ENCODE data around the gene TAAR6. TPM values are rescaled to one million over a fixed set of nuclear protein-coding genes. Genes with fewer than 3 reads are reported as not detected.

Gene TAAR6
- total and polyA plus RNA-seq, 2 of the 8 experiments (the other 6 are each of a cell fraction or from before 2014, with no cell fraction given) = 0.06 TPM; not detected in 1

GRCh38 chr6:132569170-132569569 is 952 bp upstream of the TAAR6 start:
- peak overlapping the region in 1 of 2 experiments; percentile 1; a peak in 1 of 4 replicates for H3K4me2 ChIP-seq (ENCODE audit: insufficient read depth in 1 of 2, low read depth in 2 of 2, low read length in 2 of 2)
- FAIRE-seq (no peak), DNase-seq (ENCODE audit: low read depth in 1 of 2, low spot score in 2 of 2) (no peak)
- H2BK5ac ChIP-seq (ENCODE audit: low read depth, low read length) = no peak overlapping the region
- H3K23ac ChIP-seq (ENCODE audit: insufficient read length) = no peak overlapping the region
- no peaks in the 10 kb centered on the region for H3K27me3 ChIP-seq (replicated peaks in 1 of 4; ENCODE audit: control insufficient read depth in 3 of 4, extremely low read depth in 1 of 4, insufficient read depth in 3 of 4, low read length in 3 of 4)
- H2BK120ac ChIP-seq (replicated peaks; ENCODE audit: low read depth, low read length) = no peak overlapping the region
- H3K79me2 ChIP-seq (ENCODE audit: control insufficient read depth in 1 of 2, insufficient read depth in 2 of 2, low read length in 2 of 2) = no peaks in the 10 kb centered on the region
- peaks cover 0 to 6% (median 1%) of the 10 kb centered on the region in 4 experiments; a peak in 5 of 7 replicates for H3K4me1 ChIP-seq (replicated peaks in 1 of 4; ENCODE audit: control insufficient read depth in 3 of 4, insufficient read depth in 4 of 4, low read length in 3 of 4)
- ChIA-PET CTCF (ENCODE audit: partially characterized antibody) (no interaction called here), POLR2A (ENCODE audit: partially characterized antibody) (interaction anchor here (0.9 kb wide), 1 partner anchor 9 kb away, joined by 3 read pairs; no protein-coding TSS in a partner anchor)
- H2BK20ac ChIP-seq (ENCODE audit: low read length) = no peak overlapping the region
- H2BK15ac ChIP-seq (ENCODE audit: low read length) = no peak overlapping the region
- H3K23me2 ChIP-seq (ENCODE audit: low read depth, low read length) = no peaks in the 10 kb centered on the region
- no peak overlapping the region for H3K4ac ChIP-seq (replicated peaks; ENCODE audit: insufficient read length, low read depth, low read length)
- H2AK5ac ChIP-seq (ENCODE audit: low read depth, low read length) = no peak overlapping the region
- H4K8ac ChIP-seq (ENCODE audit: extremely low read depth, insufficient read depth, low read length) = no peak overlapping the region
- H3K18ac ChIP-seq (ENCODE audit: extremely low read depth, low read length) = no peak overlapping the region
- H3K14ac ChIP-seq (ENCODE audit: insufficient read length) = no peak overlapping the region
- H4K20me1 ChIP-seq (replicated peaks in 1 of 2; ENCODE audit: control insufficient read depth in 1 of 2, insufficient read depth in 2 of 2, low read length in 2 of 2) = no peaks in the 10 kb centered on the region
- H3K36me3 ChIP-seq (ENCODE audit: control insufficient read depth in 2 of 4, insufficient read depth in 4 of 4, low read length in 3 of 4) = no peaks in the 10 kb centered on the region
- no peaks in the 10 kb centered on the region for H3K9me3 ChIP-seq (ENCODE audit: insufficient read depth in 2 of 2, low read depth in 1 of 2, low read length in 1 of 2)
- H2AFZ ChIP-seq (ENCODE audit: low read length) = no peak overlapping the region
- no peak overlapping the region for H4K91ac ChIP-seq (replicated peaks; ENCODE audit: insufficient read length, low read length)
- no peak overlapping the region for H2BK12ac ChIP-seq (ENCODE audit: low read depth, low read length)
- no peak overlapping the region for H3K9ac ChIP-seq (replicated peaks in 1 of 4; ENCODE audit: extremely low read depth in 1 of 4, low read depth in 3 of 4, low read length in 3 of 4)
- TF ChIP-seq POLR2A (IDR thresholded peaks at IDR 0.05; ENCODE audit: control extremely low read depth in 1 of 2, low read depth in 2 of 2, low read length in 2 of 2) (no peak), JUND (IDR thresholded peaks at IDR 0.05; ENCODE audit: low read length) (no peak), GTF2F1 (IDR thresholded peaks at IDR 0.05; ENCODE audit: borderline replicate concordance, low read depth, low read length) (no peak), CHD2 (IDR thresholded peaks at IDR 0.05; ENCODE audit: low read length) (no peak), CBX5 (IDR thresholded peaks at IDR 0.05; ENCODE audit: low read depth, low read length) (no peak), SIRT6 (IDR thresholded peaks at IDR 0.05; ENCODE audit: low read length) (no peak), SAP30 (IDR thresholded peaks at IDR 0.05; ENCODE audit: insufficient read depth, insufficient replicate concordance, low read length) (no peak), JUN (IDR thresholded peaks at IDR 0.05; ENCODE audit: low read depth, low read length) (no peak), KDM1A (IDR thresholded peaks at IDR 0.05; ENCODE audit: borderline replicate concordance, low read length) (no peak), MAFK (IDR thresholded peaks at IDR 0.05; ENCODE audit: low read depth, low read length) (no peak), RNF2 (IDR thresholded peaks at IDR 0.05; ENCODE audit: borderline replicate concordance, low read depth, low read length, missing control alignments, poor library complexity, severe bottlenecking) (no peak), SUZ12 (IDR thresholded peaks at IDR 0.05; ENCODE audit: low read length) (no peak), PHF8 (conservative IDR thresholded peaks at IDR 0.05; ENCODE audit: low read depth, low read length) (no peak), USF2 (IDR thresholded peaks at IDR 0.05; ENCODE audit: low read length) (no peak)
- 68% methylated on average over 4 of the region's 4 CpGs; no CpG with 5 or more reads in 1 of the 2 experiments for WGBS, 2 experiments (ENCODE audit: extremely low coverage in 1 of 2, insufficient coverage in 1 of 2, insufficient read length in 1 of 2, insufficient replicate concordance in 2 of 2, low coverage in 1 of 2, low lambda C conversion rate in 2 of 2, missing lambda C conversion rate in 1 of 2)
- H4K5ac ChIP-seq (ENCODE audit: insufficient read length, low read depth, low read length) = no peak overlapping the region
- H3K56ac ChIP-seq (replicated peaks; ENCODE audit: insufficient read length, low read depth, low read length) = no peak overlapping the region
- H3K27ac ChIP-seq (ENCODE audit: low read depth, low read length) = no peak overlapping the region
- no peaks in the 10 kb centered on the region for H3K79me1 ChIP-seq (ENCODE audit: low read depth, low read length)
- no peak overlapping the region for H3K4me3 ChIP-seq (ENCODE audit: extremely low read depth in 1 of 4, insufficient read depth in 2 of 4, low read depth in 3 of 4, low read length in 4 of 4)
